NCI-H524 treated with DMSO at 0.1 percent for 48 hours (cell line): ENCODE measurements around the gene SFMBT2.
"Not testable (repeated sequence)": the region's sequence is repeated elsewhere in the genome, so short reads cannot be mapped to it uniquely, and the experiment has no call there.

ENCODE experiments used
- DNase-seq: peaks from one replicate; lab custom pipeline; 2025; lab: John Stamatoyannopoulos, UW

SFMBT2 gene

GRCh38 chr10:7401156-7401555, 9.7 kb downstream of the SFMBT2 start:
- DNase-seq: no peak

GRCh38 chr10:7400068-7400715, 10.6 kb downstream of the SFMBT2 start:
- DNase-seq: no peak

GRCh38 chr10:7399533-7399932, 11.3 kb downstream of the SFMBT2 start:
- no peak for DNase-seq

- DNase-seq: no peak
Measured at GRCh38 chr10:7397049-7398035, 13.5 kb downstream of the SFMBT2 start.

- DNase-seq: not testable (repeated sequence)
Measured at GRCh38 chr10:7392301-7392700, 18.5 kb downstream of the SFMBT2 start.

- no peak for DNase-seq
Measured at GRCh38 chr10:7391748-7392147, 19.1 kb downstream of the SFMBT2 start.

- DNase-seq: not testable (repeated sequence)
Measured at GRCh38 chr10:7390689-7391110, 20.1 kb downstream of the SFMBT2 start.

GRCh38 chr10:7389844-7390243, 21.0 kb downstream of the SFMBT2 start:
- no peak for DNase-seq

- DNase-seq: no peak
Measured at GRCh38 chr10:7389346-7389745, 21.5 kb downstream of the SFMBT2 start.

GRCh38 chr10:7388602-7389001, 22.2 kb downstream of the SFMBT2 start:
- DNase-seq: no peak

GRCh38 chr10:7388149-7388548, 22.7 kb downstream of the SFMBT2 start:
- DNase-seq: not testable (repeated sequence)

GRCh38 chr10:7385114-7385513, 25.7 kb downstream of the SFMBT2 start:
- no peak for DNase-seq

- no peak for DNase-seq
Measured at GRCh38 chr10:7383442-7383841, 27.4 kb downstream of the SFMBT2 start.

- DNase-seq: no peak
Measured at GRCh38 chr10:7380704-7381241, 30.1 kb downstream of the SFMBT2 start.

- DNase-seq: no peak
Measured at GRCh38 chr10:7378602-7379403, 32.0 kb downstream of the SFMBT2 start.

GRCh38 chr10:7377614-7378248, 33.1 kb downstream of the SFMBT2 start:
- DNase-seq: no peak

GRCh38 chr10:7374795-7375194, 36.0 kb downstream of the SFMBT2 start:
- no peak for DNase-seq

GRCh38 chr10:7373039-7373438, 37.8 kb downstream of the SFMBT2 start:
- no peak for DNase-seq

- no peak for DNase-seq
Measured at GRCh38 chr10:7372504-7372903, 38.3 kb downstream of the SFMBT2 start.

- DNase-seq: no peak
Measured at GRCh38 chr10:7370511-7370910, 40.3 kb downstream of the SFMBT2 start.

GRCh38 chr10:7365027-7365745, 45.6 kb downstream of the SFMBT2 start:
- DNase-seq: no peak
